ENCODE data around the gene PRF1. TPM values are rescaled to one million over a fixed set of nuclear protein-coding genes. Genes with fewer than 3 reads are reported as not detected.

Gene PRF1
- polyA plus RNA-seq, 1 donor (not counting 4 experiments of a cell fraction or from before 2014, with no cell fraction given), result not detected

- Histone ChIP-seq H3K4me2 (ENCODE audit: control insufficient read depth, extremely low read depth, insufficient read depth, low read depth, low read length) (no peak overlapping the region), H3K79me2 (ENCODE audit: control insufficient read depth, insufficient read depth, low read length) (no peaks in the 10 kb centered on the region), H4K20me1 (ENCODE audit: control insufficient read depth, extremely low read depth, insufficient read depth, low read length) (no peaks in the 10 kb centered on the region), H3K9ac (ENCODE audit: control insufficient read depth, extremely low read depth, insufficient read depth, low read length) (no peak overlapping the region), H3K27ac (ENCODE audit: control insufficient read depth, insufficient read depth, low read length) (no peak overlapping the region), H2AFZ (ENCODE audit: control insufficient read depth, low read length) (no peak overlapping the region), H3K4me3 (ENCODE audit: control insufficient read depth in 2 of 3, extremely low read depth in 1 of 3, insufficient read depth in 2 of 3, low read depth in 1 of 3, low read length in 3 of 3) (no peak overlapping the region), H3K9me1 (ENCODE audit: control insufficient read depth, extremely low read depth, insufficient read depth, low read length) (no peaks in the 10 kb centered on the region), H3K27me3 (ENCODE audit: control insufficient read depth, extremely low read depth, insufficient read depth, low read length) (no peaks in the 10 kb centered on the region), H3K4me1 (ENCODE audit: control insufficient read depth, extremely low read depth, insufficient read depth, low read length) (no peaks in the 10 kb centered on the region), H3K36me3 (ENCODE audit: control insufficient read depth in 2 of 2, extremely low read depth in 1 of 2, insufficient read depth in 2 of 2, low read length in 2 of 2) (no peaks in the 10 kb centered on the region), H3K9me3 (ENCODE audit: control insufficient read depth, low read depth, low read length) (no peaks in the 10 kb centered on the region)
- dilution Hi-C loops (cut with MboI; ENCODE audit: extremely low pct_ligation_motif_present, low sequenced_read_pairs), result no loop called here
- TF ChIP-seq CTCF (optimal IDR thresholded peaks at IDR 0.05 in 1 of 3, IDR thresholded peaks at IDR 0.05 in 1 of 3, conservative IDR thresholded peaks at IDR 0.05 in 1 of 3; ENCODE audit: extremely low read depth in 1 of 3, insufficient read depth in 2 of 3, low read length in 3 of 3), result no peak
- TF ChIP-seq EZH2 (IDR thresholded peaks at IDR 0.05; ENCODE audit: low read length), result no peak
- DNase-seq (ENCODE audit: low read depth, low spot score) (no peak), FAIRE-seq (no peak)
Observed at GRCh38 chr10:70551971-70552422, 50.5 kb downstream of the PRF1 start.

- H3K27ac ChIP-seq (ENCODE audit: control insufficient read depth, insufficient read depth, low read length), result no peak overlapping the region
- no peaks in the 10 kb centered on the region for H3K9me1 ChIP-seq (ENCODE audit: control insufficient read depth, extremely low read depth, insufficient read depth, low read length)
- no peak overlapping the region for H2AFZ ChIP-seq (ENCODE audit: control insufficient read depth, low read length)
- H3K9ac ChIP-seq (ENCODE audit: control insufficient read depth, extremely low read depth, insufficient read depth, low read length), result no peak overlapping the region
- H3K4me3 ChIP-seq (ENCODE audit: control insufficient read depth in 2 of 3, extremely low read depth in 1 of 3, insufficient read depth in 2 of 3, low read depth in 1 of 3, low read length in 3 of 3), result no peak overlapping the region
- no peaks in the 10 kb centered on the region for H3K36me3 ChIP-seq (ENCODE audit: control insufficient read depth in 2 of 2, extremely low read depth in 1 of 2, insufficient read depth in 2 of 2, low read length in 2 of 2)
- no peaks in the 10 kb centered on the region for H3K27me3 ChIP-seq (ENCODE audit: control insufficient read depth, extremely low read depth, insufficient read depth, low read length)
- H3K79me2 ChIP-seq (ENCODE audit: control insufficient read depth, insufficient read depth, low read length), result no peaks in the 10 kb centered on the region
- dilution Hi-C loops (cut with MboI; ENCODE audit: extremely low pct_ligation_motif_present, low sequenced_read_pairs), result no loop called here
- H3K4me1 ChIP-seq (ENCODE audit: control insufficient read depth, extremely low read depth, insufficient read depth, low read length), result no peaks in the 10 kb centered on the region
- TF ChIP-seq CTCF (optimal IDR thresholded peaks at IDR 0.05 in 1 of 3, IDR thresholded peaks at IDR 0.05 in 1 of 3, conservative IDR thresholded peaks at IDR 0.05 in 1 of 3; ENCODE audit: extremely low read depth in 1 of 3, insufficient read depth in 2 of 3, low read length in 3 of 3) (no peak), EZH2 (IDR thresholded peaks at IDR 0.05; ENCODE audit: low read length) (no peak)
- no peak for FAIRE-seq
- H4K20me1 ChIP-seq (ENCODE audit: control insufficient read depth, extremely low read depth, insufficient read depth, low read length), result no peaks in the 10 kb centered on the region
- no peak overlapping the region for H3K4me2 ChIP-seq (ENCODE audit: control insufficient read depth, extremely low read depth, insufficient read depth, low read depth, low read length)
- H3K9me3 ChIP-seq (ENCODE audit: control insufficient read depth, low read depth, low read length), result no peaks in the 10 kb centered on the region
- no peak for DNase-seq (ENCODE audit: low read depth, low spot score)
Observed at GRCh38 chr10:70551466-70551865, 51.1 kb downstream of the PRF1 start.

Measured in keratinocyte (primary cell).